Mucosa of stomach (tissue), 1 donor: ENCODE data around the gene HSPB8.

Source experiments
- H3K27me3 ChIP-seq: one replicate; pipeline ENCODE4 v1.7.0; 2013; ENCODE audit warnings: mild to moderate bottlenecking, low read length; ENCODE audit not compliant: control insufficient read depth, insufficient read depth
- H3K36me3 ChIP-seq: one replicate; pipeline ENCODE4 v1.7.0; 2013; ENCODE audit warnings: low read length; ENCODE audit not compliant: control insufficient read depth, insufficient read depth
- H3K4me1 ChIP-seq: one replicate; pipeline ENCODE4 v1.7.0; 2013; ENCODE audit warnings: mild to moderate bottlenecking, low read length; ENCODE audit not compliant: control insufficient read depth, insufficient read depth
- H3K4me3 ChIP-seq: one replicate; pipeline ENCODE4 v1.7.0; 2013; ENCODE audit warnings: low read length
- H3K9ac ChIP-seq: one replicate; pipeline ENCODE4 v1.7.0; 2013; ENCODE audit warnings: mild to moderate bottlenecking, low read length, moderate library complexity
- H3K9me3 ChIP-seq: one replicate; pipeline ENCODE4 v1.7.0; 2013; ENCODE audit warnings: mild to moderate bottlenecking, low read length, moderate library complexity; ENCODE audit not compliant: control insufficient read depth
- donor health status: Pancreatic carcinoma.

Gene HSPB8

GRCh38 chr12:119153477-119154434 lies 25.0 kb upstream of the HSPB8 start:
- Histone ChIP-seq H3K9ac (no peak overlapping the region), H3K4me3 (no peak overlapping the region), H3K36me3 (no peaks in the 10 kb centered on the region), H3K4me1 (no peaks in the 10 kb centered on the region), H3K27me3 (no peaks in the 10 kb centered on the region), H3K9me3 (no peaks in the 10 kb centered on the region)

GRCh38 chr12:119154435-119154818 lies 24.3 kb upstream of the HSPB8 start:
- Histone ChIP-seq H3K36me3 (no peaks in the 10 kb centered on the region), H3K9me3 (no peaks in the 10 kb centered on the region), H3K4me3 (no peak overlapping the region), H3K4me1 (no peaks in the 10 kb centered on the region), H3K27me3 (no peaks in the 10 kb centered on the region), H3K9ac (no peak overlapping the region)

- H3K9me3 ChIP-seq = no peaks in the 10 kb centered on the region
- H3K36me3 ChIP-seq = no peaks in the 10 kb centered on the region
- H3K9ac ChIP-seq = no peak overlapping the region
- H3K27me3 ChIP-seq = no peaks in the 10 kb centered on the region
- H3K4me1 ChIP-seq = no peaks in the 10 kb centered on the region
- no peak overlapping the region for H3K4me3 ChIP-seq
These were observed 22.2 kb upstream of the HSPB8 start for GRCh38 chr12:119156401-119157044.

- Histone ChIP-seq H3K9ac (no peak overlapping the region), H3K27me3 (no peaks in the 10 kb centered on the region), H3K4me3 (no peak overlapping the region), H3K4me1 (no peaks in the 10 kb centered on the region), H3K9me3 (no peaks in the 10 kb centered on the region), H3K36me3 (no peaks in the 10 kb centered on the region)
These were observed 21.2 kb upstream of the HSPB8 start for GRCh38 chr12:119157528-119157927.

GRCh38 chr12:119157978-119158377 lies 20.8 kb upstream of the HSPB8 start:
- no peaks in the 10 kb centered on the region for H3K9me3 ChIP-seq
- H3K27me3 ChIP-seq = no peaks in the 10 kb centered on the region
- no peak overlapping the region for H3K4me3 ChIP-seq
- H3K36me3 ChIP-seq = no peaks in the 10 kb centered on the region
- no peaks in the 10 kb centered on the region for H3K4me1 ChIP-seq
- no peak overlapping the region for H3K9ac ChIP-seq

- Histone ChIP-seq H3K9ac (no peak overlapping the region), H3K4me1 (no peaks in the 10 kb centered on the region), H3K4me3 (no peak overlapping the region), H3K9me3 (no peaks in the 10 kb centered on the region), H3K36me3 (no peaks in the 10 kb centered on the region), H3K27me3 (no peaks in the 10 kb centered on the region)
These were observed 20.3 kb upstream of the HSPB8 start for GRCh38 chr12:119158402-119158801.

- Histone ChIP-seq H3K4me1 (no peaks in the 10 kb centered on the region), H3K4me3 (no peak overlapping the region), H3K27me3 (peaks cover 1% of the 10 kb centered on the region), H3K36me3 (no peaks in the 10 kb centered on the region), H3K9me3 (no peaks in the 10 kb centered on the region), H3K9ac (no peak overlapping the region)
These were observed 18.9 kb upstream of the HSPB8 start for GRCh38 chr12:119159844-119160243.

GRCh38 chr12:119167902-119168301 lies 10.8 kb upstream of the HSPB8 start:
- Histone ChIP-seq H3K9me3 (no peaks in the 10 kb centered on the region), H3K27me3 (peaks cover 4% of the 10 kb centered on the region)

GRCh38 chr12:119168721-119169120 lies 10.0 kb upstream of the HSPB8 start:
- H3K4me3 ChIP-seq = no peak overlapping the region
- H3K36me3 ChIP-seq = no peaks in the 10 kb centered on the region
- H3K9ac ChIP-seq = no peak overlapping the region
- H3K9me3 ChIP-seq = no peaks in the 10 kb centered on the region
- H3K27me3 ChIP-seq = peaks cover 4% of the 10 kb centered on the region
- no peaks in the 10 kb centered on the region for H3K4me1 ChIP-seq

More at GRCh38 chr12:119167902-119168301, 10.8 kb upstream of the HSPB8 start:
- Histone ChIP-seq H3K4me3 (no peak overlapping the region), H3K9ac (no peak overlapping the region), H3K4me1 (no peaks in the 10 kb centered on the region), H3K36me3 (no peaks in the 10 kb centered on the region)

- H3K4me1 ChIP-seq = no peaks in the 10 kb centered on the region
- H3K9ac ChIP-seq = no peak overlapping the region
- peaks cover 4% of the 10 kb centered on the region for H3K27me3 ChIP-seq
These were observed 9.6 kb upstream of the HSPB8 start for GRCh38 chr12:119169150-119169549.

GRCh38 chr12:119171291-119171690 lies 7.4 kb upstream of the HSPB8 start:
- Histone ChIP-seq H3K4me3 (no peak overlapping the region), H3K27me3 (peaks cover 5% of the 10 kb centered on the region), H3K4me1 (no peaks in the 10 kb centered on the region), H3K9ac (no peak overlapping the region), H3K36me3 (no peaks in the 10 kb centered on the region), H3K9me3 (no peaks in the 10 kb centered on the region)

More at GRCh38 chr12:119169150-119169549, 9.6 kb upstream of the HSPB8 start:
- no peak overlapping the region for H3K4me3 ChIP-seq
- no peaks in the 10 kb centered on the region for H3K36me3 ChIP-seq
- no peaks in the 10 kb centered on the region for H3K9me3 ChIP-seq

- Histone ChIP-seq H3K27me3 (peaks cover 6% of the 10 kb centered on the region), H3K9me3 (no peaks in the 10 kb centered on the region), H3K4me1 (no peaks in the 10 kb centered on the region), H3K4me3 (no peak overlapping the region), H3K36me3 (no peaks in the 10 kb centered on the region), H3K9ac (no peak overlapping the region)
These were observed 6.9 kb upstream of the HSPB8 start for GRCh38 chr12:119171691-119172425.
